Adrenal gland (tissue), 5 donors: Measurements from ENCODE around the gene CCDC15.

Experiments used
- CTCF ChIP-seq, 6 experiments: fragments of 450-650 bp in 4 of 6; fragments of 200-600 bp in 2 of 6; sonication (generic) in 1 of 6; IDR thresholded peaks; 1 replicate in 5 of 6; 2 replicates in 1 of 6; pipeline versions ENCODE4 v1.5.1 to v1.8.0; 2016 to 2021; ENCODE audit warnings: antibody characterized with exemption in 6 of 6, mild to moderate bottlenecking in 2 of 6, moderate library complexity in 1 of 6
- POLR2A ChIP-seq, 2 donors: fragments of 450-650 bp; IDR thresholded peaks; one replicate each; pipeline ENCODE4 v1.6.1; 2017; ENCODE audit warnings: antibody characterized with exemption in 2 of 2, mild to moderate bottlenecking in 2 of 2, moderate library complexity in 1 of 2
- donor health status: DM: no; HTN: no; CAD: no.

GRCh38 chr11:124930799-124931198 lies 23.2 kb upstream of the CCDC15 start:
- TF ChIP-seq CTCF (IDR thresholded peaks at IDR 0.05), result no peak
- no peak for TF ChIP-seq POLR2A (IDR thresholded peaks at IDR 0.05)
